ENCODE results near the gene YBX2. TPM values are rescaled to one million over a fixed set of nuclear protein-coding genes. Genes with fewer than 3 reads are reported as not detected.

Gene YBX2
- total RNA-seq, 2 donors from 2014 or later: 0.26 to 1.3 TPM

GRCh38 chr17:7243453-7243729, 51.0 kb downstream of the YBX2 start:
- peak overlapping the region; percentile 92 to 98 (median 98) for H3K27ac ChIP-seq
- ATAC-seq (no peak), DNase-seq (no peak)
- 11 to 30% methylated on average over 2 of the region's 2 CpGs for WGBS, 2 donors
- TF ChIP-seq POLR2A (IDR thresholded peaks at IDR 0.05) (no peak), CTCF (IDR thresholded peaks at IDR 0.05) (no peak)
- peak overlapping the region; percentile 35 to 88 for H3K4me3 ChIP-seq
- H3K27me3 ChIP-seq: no peaks in the 10 kb centered on the region
- no peaks in the 10 kb centered on the region for H3K9me3 ChIP-seq
- H3K4me1 ChIP-seq: peaks cover 37% of the 10 kb centered on the region
- peaks cover 0 to 6% of the 10 kb centered on the region in 2 donors for H3K36me3 ChIP-seq (replicated peaks in 1 of 2; ENCODE audit: insufficient read depth in 1 of 2, low read depth in 2 of 2)
- intact Hi-C loops (cut with DNase I): no loop called here

GRCh38 chr17:7242717-7243452, 51.6 kb downstream of the YBX2 start:
- H3K36me3 ChIP-seq (replicated peaks in 1 of 2; ENCODE audit: insufficient read depth in 1 of 2, low read depth in 2 of 2): peaks cover 0 to 6% of the 10 kb centered on the region in 2 donors

GRCh38 chr17:7241783-7242716, 52.4 kb downstream of the YBX2 start, which contains the start of gene GABARAP:
Gene GABARAP, minus strand, starts transcription at chr17:7242449. Its CDS starts 119 bp downstream, at chr17:7242330.
- Histone ChIP-seq H3K36me3 (replicated peaks in 1 of 2; ENCODE audit: insufficient read depth in 1 of 2, low read depth in 2 of 2) (peaks cover 0 to 6% of the 10 kb centered on the region in 2 donors), H3K27me3 (no peaks in the 10 kb centered on the region), H3K9me3 (no peaks in the 10 kb centered on the region), H3K4me3 (peak within 1 kb of the TSS; percentile 56 to 88), H3K4me1 (peaks cover 43% of the 10 kb centered on the region), H3K27ac (peak within 1 kb of the TSS; percentile 92 to 98 (median 98))
- peak; percentile 72 for ATAC-seq
- TF ChIP-seq POLR2A (IDR thresholded peaks at IDR 0.05) (peak; percentile 70 to 84 (median 83)), CTCF (IDR thresholded peaks at IDR 0.05) (peak in 2 of 7 experiments; percentile 5 to 11)
- intact Hi-C loops (cut with DNase I): no loop called here
- DNase-seq: peak; percentile 95 to 96 (median 96)
- WGBS, 2 donors: 0 to 1% methylated on average over 23 to 61 of the region's 62 CpGs

More at GRCh38 chr17:7242717-7243452, 51.6 kb downstream of the YBX2 start:
- Histone ChIP-seq H3K4me1 (peaks cover 36% of the 10 kb centered on the region), H3K27ac (peak overlapping the region; percentile 92 to 98 (median 98)), H3K27me3 (no peaks in the 10 kb centered on the region), H3K4me3 (peak overlapping the region; percentile 35 to 88), H3K9me3 (no peaks in the 10 kb centered on the region)
- WGBS, 2 donors: 0 to 1% methylated on average over 46 to 49 of the region's 49 CpGs
- intact Hi-C loops (cut with DNase I): no loop called here
- ATAC-seq (peak; percentile 60), DNase-seq (peak; percentile 96 to 97 (median 97))
- peak in 3 of 7 experiments; percentile 1 to 36 (median 30) for TF ChIP-seq CTCF (IDR thresholded peaks at IDR 0.05)
- TF ChIP-seq POLR2A (IDR thresholded peaks at IDR 0.05): peak; percentile 80 to 89 (median 84)

- TF ChIP-seq CTCF (IDR thresholded peaks at IDR 0.05): no peak
- TF ChIP-seq POLR2A (IDR thresholded peaks at IDR 0.05): no peak
- H3K9me3 ChIP-seq: no peaks in the 10 kb centered on the region
- DNase-seq (peak in 1 of 4 donors; percentile 27), ATAC-seq (no peak)
- intact Hi-C loops (cut with DNase I): no loop called here
- peaks cover 0 to 5% of the 10 kb centered on the region in 2 donors for H3K36me3 ChIP-seq (replicated peaks in 1 of 2; ENCODE audit: insufficient read depth in 1 of 2, low read depth in 2 of 2)
- H3K4me1 ChIP-seq: peaks cover 48% of the 10 kb centered on the region
- peak overlapping the region; percentile 92 to 98 (median 98) for H3K27ac ChIP-seq
- no peaks in the 10 kb centered on the region for H3K27me3 ChIP-seq
- 14 to 15% methylated on average over 9 of the region's 9 CpGs for WGBS, 2 donors
- H3K4me3 ChIP-seq: peak overlapping the region; percentile 56 to 88
These were observed 53.2 kb downstream of the YBX2 start for GRCh38 chr17:7241090-7241733.

Measured in body of pancreas (tissue), 4 donors.